Right lobe of liver (tissue), 6 donors: Measurements from ENCODE around the gene DRAXIN. TPM values are rescaled to one million over a fixed set of nuclear protein-coding genes. Genes with fewer than 3 reads are reported as not detected.

Experiments
- ATAC-seq, 4 donors: fragments of 200-7000 bp; cut with Tn5 transposase; one replicate each; pipeline ENCODE4 v1.9.1; 2020; ENCODE audit warnings: mild to moderate bottlenecking in 4 of 4, moderate library complexity in 4 of 4
- DNase-seq, 3 donors: peaks; one replicate each; pipeline ENCODE4 v3.0.0-alpha.2; 2020
- H3K27ac ChIP-seq, 3 donors: fragments of 200-600 bp; one replicate each; pipeline ENCODE4 v1.8.0; 2022
- H3K27me3 ChIP-seq, 2 donors: fragments of 200-600 bp; one replicate each; pipeline ENCODE4 v1.8.0; 2022
- H3K36me3 ChIP-seq, 4 donors: fragments of 200-600 bp; sonication (generic) in 1 of 4; one replicate each; pipeline versions ENCODE4 v1.5.1 to v1.8.0; 2017 to 2022; ENCODE audit warnings: control low read depth in 1 of 4
- H3K4me1 ChIP-seq, 4 donors: fragments of 200-600 bp; sonication (generic) in 1 of 4; one replicate each; pipeline versions ENCODE4 v1.5.1 to v1.8.0; 2017 to 2022; ENCODE audit warnings: control low read depth in 1 of 4
- H3K4me3 ChIP-seq, 3 donors: fragments of 200-600 bp; one replicate each; pipeline ENCODE4 v1.8.0; 2022
- H3K9me3 ChIP-seq, 4 donors: fragments of 200-600 bp; sonication (generic) in 1 of 4; one replicate each; pipeline versions ENCODE4 v1.5.1 to v1.8.0; 2017 to 2022; ENCODE audit warnings: control low read depth in 1 of 4
- POLR2A ChIP-seq: fragments of 450-650 bp; IDR thresholded peaks from one replicate; pipeline ENCODE4 v1.6.1; 2017; ENCODE audit warnings: antibody characterized with exemption, mild to moderate bottlenecking
- WGBS: methylation state at CpG from one replicate; pipeline ENCODE4 v1.1.6; 2018; ENCODE audit warnings: low coverage, low lambda C conversion rate; ENCODE audit not compliant: insufficient coverage; ENCODE audit errors: missing lambda C conversion rate; 5-methylcytosine and 5-hydroxymethylcytosine counted together
- intact Hi-C, 2 donors: fragments of 100-400 bp; cut with DNase I; formaldehyde crosslinking; loops; one replicate each; pipeline versions ENCODE4 v1.11.2 to v1.14.1; 2022
- total RNA-seq, 6 experiments: library from RNA; depleted of rRNA in 2 of 6; stranded (reverse); fragments of >200 nt in 2 of 6; fragmentation: NEBNext Ultra II Directional in 3 of 6; extraction: Animal tissue kit (Norgen Biotek cat#: 25700) in 3 of 6; gene quantifications; one replicate each; pipeline versions ENCODE4 v1.1.0 to v1.2.4, GENCODE V29; 2016 to 2023
- TF ChIP-seq, protein P1 (sequence below), 4 donors: fragments of 200-600 bp in 3 of 4; fragments of 450-650 bp in 1 of 4; IDR thresholded peaks; one replicate each; pipeline versions ENCODE4 v1.5.1 to v1.8.0; 2016 to 2022; ENCODE audit warnings: antibody characterized with exemption in 4 of 4, mild to moderate bottlenecking in 2 of 4
- donor health status: DM: no; HTN: yes; CAD: no.
- donor health status: DM: no; HTN: no; CAD: no.
- donor health status: DM: no; HTN: no; CAD: no.
- donor health status: DM: no; HTN: yes; CAD: no.
- donor health status: DM: no; HTN: yes; CAD: no.

The DRAXIN gene
- total RNA-seq, 6 experiments from 2014 or later: not detected

- Histone ChIP-seq H3K27me3 (no peaks in the 10 kb centered on the region), H3K36me3 (no peaks in the 10 kb centered on the region), H3K4me1 (peaks cover 0 to 4% (median 0%) of the 10 kb centered on the region in 4 donors), H3K4me3 (no peak overlapping the region), H3K27ac (no peak overlapping the region), H3K9me3 (no peaks in the 10 kb centered on the region)
- intact Hi-C loops: no loop called here
- TF ChIP-seq POLR2A: no peak
- TF ChIP-seq, protein P1, sequence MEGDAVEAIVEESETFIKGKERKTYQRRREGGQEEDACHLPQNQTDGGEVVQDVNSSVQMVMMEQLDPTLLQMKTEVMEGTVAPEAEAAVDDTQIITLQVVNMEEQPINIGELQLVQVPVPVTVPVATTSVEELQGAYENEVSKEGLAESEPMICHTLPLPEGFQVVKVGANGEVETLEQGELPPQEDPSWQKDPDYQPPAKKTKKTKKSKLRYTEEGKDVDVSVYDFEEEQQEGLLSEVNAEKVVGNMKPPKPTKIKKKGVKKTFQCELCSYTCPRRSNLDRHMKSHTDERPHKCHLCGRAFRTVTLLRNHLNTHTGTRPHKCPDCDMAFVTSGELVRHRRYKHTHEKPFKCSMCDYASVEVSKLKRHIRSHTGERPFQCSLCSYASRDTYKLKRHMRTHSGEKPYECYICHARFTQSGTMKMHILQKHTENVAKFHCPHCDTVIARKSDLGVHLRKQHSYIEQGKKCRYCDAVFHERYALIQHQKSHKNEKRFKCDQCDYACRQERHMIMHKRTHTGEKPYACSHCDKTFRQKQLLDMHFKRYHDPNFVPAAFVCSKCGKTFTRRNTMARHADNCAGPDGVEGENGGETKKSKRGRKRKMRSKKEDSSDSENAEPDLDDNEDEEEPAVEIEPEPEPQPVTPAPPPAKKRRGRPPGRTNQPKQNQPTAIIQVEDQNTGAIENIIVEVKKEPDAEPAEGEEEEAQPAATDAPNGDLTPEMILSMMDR (IDR thresholded peaks at IDR 0.05): no peak
- WGBS: no CpG with 5 or more reads among the region's 2 CpGs
- no peak for DNase-seq
- ATAC-seq: no peak
Measured at GRCh38 chr1:11738096-11738495, 46.6 kb downstream of the DRAXIN start.

DNA sequence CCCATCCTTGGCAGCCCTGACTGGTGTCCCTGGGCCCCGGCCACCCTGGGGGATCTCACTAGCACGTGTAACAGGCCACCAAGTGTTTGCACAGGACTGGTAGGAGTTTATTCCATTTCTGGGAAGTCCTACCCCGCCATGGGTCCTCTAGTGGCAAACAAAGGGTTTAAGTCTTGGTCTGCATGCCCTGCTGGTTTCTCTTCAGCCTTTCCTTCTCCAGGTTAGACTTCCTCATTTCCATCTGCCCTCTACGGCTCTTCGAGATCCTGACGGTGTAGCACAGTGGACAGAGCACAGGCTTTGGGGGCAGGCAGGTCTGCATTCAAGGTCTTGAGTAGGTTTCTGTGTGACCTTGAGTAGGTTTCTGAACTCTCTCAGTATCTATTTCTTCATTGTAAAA lies 47.3 kb downstream of the DRAXIN start:
- Histone ChIP-seq H3K4me3 (no peak overlapping the region), H3K27me3 (no peaks in the 10 kb centered on the region), H3K4me1 (peaks cover 0 to 4% (median 0%) of the 10 kb centered on the region in 4 donors), H3K9me3 (no peaks in the 10 kb centered on the region), H3K36me3 (no peaks in the 10 kb centered on the region), H3K27ac (no peak overlapping the region)
- DNase-seq (no peak), ATAC-seq (no peak)
- intact Hi-C loops: no loop called here
- no peak for TF ChIP-seq POLR2A
- TF ChIP-seq, protein P1 (IDR thresholded peaks at IDR 0.05): no peak
- 62% methylated on average over 5 of the region's 6 CpGs for WGBS

- DNase-seq (no peak), ATAC-seq (no peak)
- TF ChIP-seq POLR2A: no peak
- TF ChIP-seq, protein P1 (IDR thresholded peaks at IDR 0.05): no peak
- intact Hi-C loops: no loop called here
- WGBS: 68% methylated on average over 14 of the region's 15 CpGs
- Histone ChIP-seq H3K36me3 (no peaks in the 10 kb centered on the region), H3K27me3 (no peaks in the 10 kb centered on the region), H3K27ac (no peak overlapping the region), H3K9me3 (no peaks in the 10 kb centered on the region), H3K4me1 (peaks cover 0 to 3% (median 0%) of the 10 kb centered on the region in 4 donors), H3K4me3 (no peak overlapping the region)
Measured at GRCh38 chr1:11740258-11741192, 49.0 kb downstream of the DRAXIN start.

GRCh38 chr1:11741482-11741881 lies 50.0 kb downstream of the DRAXIN start:
- Histone ChIP-seq H3K9me3 (no peaks in the 10 kb centered on the region), H3K4me1 (no peaks in the 10 kb centered on the region), H3K27me3 (no peaks in the 10 kb centered on the region), H3K4me3 (no peak overlapping the region), H3K27ac (no peak overlapping the region), H3K36me3 (no peaks in the 10 kb centered on the region)
- ATAC-seq (no peak), DNase-seq (no peak)
- TF ChIP-seq, protein P1 (IDR thresholded peaks at IDR 0.05): no peak
- TF ChIP-seq POLR2A: no peak
- WGBS: 85% methylated on average over 3 of the region's 4 CpGs
- intact Hi-C loops: no loop called here
